Measurements from ENCODE around the gene SHISA8. TPM values are rescaled to one million over a fixed set of nuclear protein-coding genes. Genes with fewer than 3 reads are reported as not detected.

The SHISA8 gene
- polyA plus RNA-seq, 1 donor from 2014 or later, result 1.7 TPM

DNA sequence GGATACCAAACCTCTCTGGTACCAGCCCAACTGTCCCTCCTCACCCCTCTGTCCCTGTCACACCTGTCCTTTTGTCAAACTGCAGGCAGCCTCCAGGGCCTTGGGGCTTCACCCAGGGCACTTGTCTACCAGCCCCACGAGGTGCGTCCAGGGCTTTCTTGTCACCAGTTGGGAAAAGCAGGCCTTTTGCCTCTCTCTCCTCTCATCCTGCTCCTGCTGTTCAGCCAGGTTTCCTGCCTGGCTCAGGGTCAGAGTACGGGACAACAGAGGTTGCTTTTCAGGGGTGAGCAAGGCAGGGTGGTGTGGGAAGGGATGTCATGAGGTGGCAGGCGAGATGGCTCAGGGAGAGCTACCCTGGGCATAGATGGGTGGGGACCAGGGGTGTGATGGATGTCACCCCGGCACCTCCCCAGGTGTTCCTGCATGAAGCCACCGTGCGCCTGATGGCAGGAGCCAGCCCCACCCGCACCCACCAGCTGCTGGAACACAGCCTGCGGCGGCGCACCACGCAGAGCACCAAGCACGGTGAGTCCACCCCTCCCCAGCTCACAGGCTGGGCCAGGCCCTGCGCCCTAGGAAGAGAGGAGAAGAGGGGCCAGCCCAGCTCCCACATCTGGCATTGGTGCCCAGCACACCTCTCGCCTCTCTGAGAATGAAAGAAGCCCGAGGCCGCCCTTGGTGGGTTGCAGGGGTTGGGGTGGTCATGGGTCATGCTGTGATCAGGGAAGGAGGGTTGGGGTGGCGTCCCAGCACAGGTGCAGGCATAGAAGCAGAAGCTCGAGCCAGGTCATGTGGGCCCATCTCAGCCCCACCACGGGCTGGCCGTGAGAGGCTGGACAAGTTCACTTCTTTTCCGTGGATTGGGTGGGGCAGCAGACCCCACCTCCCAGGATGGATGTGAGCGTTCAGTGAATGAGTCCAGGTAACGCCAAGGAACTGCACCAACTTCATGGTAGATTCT lies 10.1 kb downstream of the SHISA8 start:
- Mint-ChIP-seq H3K27me3 (peaks cover 1% of the 10 kb centered on the region), H3K4me1 (peaks cover 9 to 14% (median 14%) of the 10 kb centered on the region in 3 donors), H3K36me3 (peaks cover 6% of the 10 kb centered on the region), H3K27ac (peak overlapping the region; percentile 35 to 80 (median 75)), H3K4me3 (no peak overlapping the region), H3K9me3 (no peaks in the 10 kb centered on the region)

DNA sequence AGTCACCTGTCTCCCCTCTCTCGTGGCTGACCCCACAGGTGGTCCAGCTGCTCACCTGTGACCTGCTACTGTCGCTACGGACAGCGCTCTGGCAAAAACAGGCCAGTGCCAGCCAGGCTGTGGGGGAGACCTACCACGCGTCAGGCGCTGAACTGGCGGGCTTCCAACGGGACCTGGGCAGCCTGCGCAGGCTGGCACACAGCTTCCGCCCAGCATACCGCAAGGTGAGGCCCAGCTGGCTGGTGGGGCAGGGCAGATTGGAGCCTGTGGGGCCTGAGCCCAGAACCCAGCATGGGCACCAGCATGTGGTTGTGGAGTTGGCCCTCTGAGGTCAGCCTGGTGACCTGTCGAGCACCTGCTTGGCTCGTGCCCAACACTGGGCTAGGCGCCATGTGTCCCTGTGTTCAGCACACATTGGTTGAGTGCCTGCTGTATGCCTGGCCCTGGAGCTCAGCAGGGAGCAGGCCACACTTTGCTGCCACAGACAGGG lies 11.9 kb downstream of the SHISA8 start:
- no peaks in the 10 kb centered on the region for H3K27me3 Mint-ChIP-seq
- peaks cover 0 to 3% (median 2%) of the 10 kb centered on the region in 3 donors for H3K4me1 Mint-ChIP-seq
- peak overlapping the region in 1 of 3 donors; percentile 81 for H3K27ac Mint-ChIP-seq

DNA sequence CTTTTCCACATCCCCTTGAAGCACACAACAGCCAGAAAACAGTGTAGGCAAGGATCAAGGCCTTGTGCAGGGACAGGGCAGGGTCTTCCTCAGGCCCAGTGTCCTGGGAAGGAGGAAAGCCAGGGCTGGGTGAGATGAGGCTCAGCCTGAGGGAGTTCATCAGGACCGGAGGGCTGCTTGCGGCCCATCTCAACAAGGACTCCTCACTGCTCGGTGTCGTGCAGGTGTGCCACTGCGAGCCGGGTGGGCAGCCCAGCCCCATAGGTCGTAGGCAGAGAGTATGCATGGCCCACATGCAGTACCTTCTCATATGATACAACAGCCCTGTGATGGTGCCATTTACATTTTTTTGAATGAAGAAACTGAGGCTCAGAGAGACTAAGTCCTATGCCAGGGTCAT lies 12.9 kb downstream of the SHISA8 start:
- Mint-ChIP-seq H3K9me3 (no peaks in the 10 kb centered on the region), H3K4me3 (peak overlapping the region in 1 of 4 donors; percentile 55), H3K36me3 (peaks cover 3% of the 10 kb centered on the region), H3K4me1 (peaks cover 0 to 3% (median 2%) of the 10 kb centered on the region in 3 donors), H3K27me3 (no peaks in the 10 kb centered on the region), H3K27ac (peak overlapping the region; percentile 71 to 86 (median 85))

More for the DNA sequence above, 11.9 kb downstream of the SHISA8 start:
- Mint-ChIP-seq H3K4me3 (no peak overlapping the region), H3K9me3 (no peaks in the 10 kb centered on the region), H3K36me3 (peaks cover 4% of the 10 kb centered on the region)

DNA sequence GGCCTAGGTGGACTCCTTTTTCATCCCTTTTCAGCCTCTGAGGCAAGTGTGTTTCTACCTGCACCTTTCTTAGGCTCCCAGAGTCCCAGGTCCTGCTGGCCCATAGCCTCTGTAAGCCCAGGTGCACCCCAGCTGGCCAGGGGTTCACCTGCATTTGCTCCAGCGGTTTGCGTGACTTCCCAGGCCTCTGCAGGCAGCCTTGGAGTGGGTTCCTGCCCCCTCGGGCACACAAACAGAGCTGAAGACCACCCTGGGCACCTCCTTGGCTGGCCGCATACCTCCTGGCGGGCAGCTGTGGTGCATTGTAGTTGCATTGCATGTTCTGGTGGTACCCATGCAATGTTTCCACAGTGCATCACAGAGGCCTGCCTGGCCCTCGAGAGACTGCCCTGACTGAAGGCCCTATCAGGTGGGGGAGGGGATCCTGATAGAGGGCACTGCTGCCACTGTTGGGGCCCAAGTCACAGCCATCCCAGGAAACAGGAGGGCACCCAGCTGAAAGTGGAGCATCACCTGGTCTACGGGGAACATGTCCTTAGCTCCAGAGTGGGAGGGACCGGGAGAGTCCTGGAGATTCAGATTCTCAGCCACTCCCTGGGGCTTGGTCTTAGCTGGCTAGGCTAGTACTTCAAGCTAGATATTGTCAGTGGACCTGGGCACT lies 14.1 kb downstream of the SHISA8 start:
- peak overlapping the region in 1 of 4 donors; percentile 17 for H3K4me3 Mint-ChIP-seq
- H3K4me1 Mint-ChIP-seq, result peaks cover 0 to 3% (median under 1%) of the 10 kb centered on the region in 3 donors
- peaks cover 2% of the 10 kb centered on the region for H3K36me3 Mint-ChIP-seq
- H3K27me3 Mint-ChIP-seq, result no peaks in the 10 kb centered on the region
- H3K9me3 Mint-ChIP-seq, result no peaks in the 10 kb centered on the region
- peak overlapping the region in 1 of 3 donors; percentile 35 for H3K27ac Mint-ChIP-seq

DNA sequence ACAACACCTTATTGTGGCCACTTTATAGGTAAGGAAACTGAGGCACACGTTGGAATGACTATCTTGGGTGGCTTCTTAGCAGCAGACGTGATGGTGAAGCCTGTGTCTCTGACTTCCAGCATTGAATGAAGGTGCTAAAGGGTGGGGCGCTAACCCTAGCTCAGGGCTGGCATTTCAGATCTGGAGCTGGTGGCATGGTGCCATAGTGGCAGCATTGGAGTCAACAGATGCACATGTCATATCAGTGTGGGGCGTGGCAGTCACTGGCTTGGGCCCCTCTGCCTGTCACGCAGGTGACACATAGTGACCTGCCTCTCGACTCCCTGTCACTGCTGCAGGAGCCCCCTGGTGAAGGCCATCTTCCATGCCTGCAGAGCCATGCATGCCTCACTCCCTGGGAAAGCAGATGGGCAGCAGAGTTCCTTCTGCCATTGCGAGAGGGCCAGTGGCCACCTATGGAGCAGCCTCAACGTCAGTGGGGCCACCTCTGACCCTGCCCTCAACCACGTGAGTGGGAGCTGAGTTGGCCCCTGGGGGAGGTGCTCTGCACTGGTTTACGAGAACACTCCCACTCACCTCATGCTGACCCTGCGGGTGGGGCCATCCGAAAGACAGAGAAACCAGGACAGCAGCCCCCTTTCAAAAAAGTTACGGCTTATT lies 14.8 kb downstream of the SHISA8 start:
- H3K27me3 Mint-ChIP-seq, result no peaks in the 10 kb centered on the region
- H3K9me3 Mint-ChIP-seq, result no peaks in the 10 kb centered on the region
- H3K4me3 Mint-ChIP-seq, result peak overlapping the region in 2 of 4 donors; percentile 8 to 45
- peaks cover 0 to 3% (median 0%) of the 10 kb centered on the region in 3 donors for H3K4me1 Mint-ChIP-seq
- no peaks in the 10 kb centered on the region for H3K36me3 Mint-ChIP-seq
- H3K27ac Mint-ChIP-seq, result peak overlapping the region in 2 of 3 donors; percentile 45 to 73

DNA sequence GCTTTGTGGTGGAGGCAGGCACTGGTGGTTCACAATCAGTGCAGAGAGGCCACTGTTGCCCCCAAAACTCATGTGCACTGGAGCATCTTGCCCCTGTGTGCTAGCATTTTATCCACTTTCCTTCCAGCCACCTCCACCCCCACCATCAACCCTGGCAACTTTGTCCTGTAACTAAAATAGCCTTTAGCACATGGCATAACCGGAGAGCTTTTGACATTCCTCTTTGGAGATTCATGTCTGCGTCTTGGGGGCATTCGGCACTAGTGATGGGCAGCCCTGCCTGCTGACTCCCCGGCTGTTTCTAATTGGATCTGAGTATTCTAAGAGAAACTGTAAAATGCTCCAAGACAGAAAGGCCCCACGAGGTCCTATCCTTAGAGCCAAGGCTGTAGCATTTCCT lies 15.8 kb downstream of the SHISA8 start:
- Mint-ChIP-seq H3K4me1 (peaks cover 0 to 3% (median 0%) of the 10 kb centered on the region in 3 donors), H3K27me3 (no peaks in the 10 kb centered on the region), H3K36me3 (no peaks in the 10 kb centered on the region), H3K9me3 (no peaks in the 10 kb centered on the region), H3K4me3 (no peak overlapping the region), H3K27ac (peak overlapping the region in 2 of 3 donors; percentile 45 to 73)

DNA sequence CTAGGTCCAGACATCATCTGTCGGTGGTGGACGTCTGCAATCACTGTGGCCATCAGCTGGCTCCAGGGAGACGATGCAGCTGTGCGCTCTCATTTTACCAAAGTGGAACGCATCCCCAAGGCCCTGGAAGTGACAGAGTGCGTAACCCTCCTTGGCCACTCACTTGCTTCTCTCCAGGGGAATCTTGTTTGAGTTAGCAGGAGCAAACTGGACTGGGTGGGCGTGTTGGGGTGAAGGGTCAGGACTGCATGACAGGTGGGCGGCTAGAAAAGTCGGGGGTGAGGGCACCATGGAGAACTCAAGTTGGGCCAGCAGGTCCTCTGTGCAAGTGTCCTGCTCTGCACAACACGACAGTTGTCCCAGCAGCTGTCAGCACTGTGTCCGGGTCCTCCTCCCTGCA lies 16.2 kb downstream of the SHISA8 start:
- Mint-ChIP-seq H3K27ac (peak overlapping the region in 1 of 3 donors; percentile 45), H3K4me3 (no peak overlapping the region), H3K4me1 (peaks cover 0 to 3% (median 0%) of the 10 kb centered on the region in 3 donors), H3K9me3 (no peaks in the 10 kb centered on the region), H3K36me3 (no peaks in the 10 kb centered on the region), H3K27me3 (no peaks in the 10 kb centered on the region)

DNA sequence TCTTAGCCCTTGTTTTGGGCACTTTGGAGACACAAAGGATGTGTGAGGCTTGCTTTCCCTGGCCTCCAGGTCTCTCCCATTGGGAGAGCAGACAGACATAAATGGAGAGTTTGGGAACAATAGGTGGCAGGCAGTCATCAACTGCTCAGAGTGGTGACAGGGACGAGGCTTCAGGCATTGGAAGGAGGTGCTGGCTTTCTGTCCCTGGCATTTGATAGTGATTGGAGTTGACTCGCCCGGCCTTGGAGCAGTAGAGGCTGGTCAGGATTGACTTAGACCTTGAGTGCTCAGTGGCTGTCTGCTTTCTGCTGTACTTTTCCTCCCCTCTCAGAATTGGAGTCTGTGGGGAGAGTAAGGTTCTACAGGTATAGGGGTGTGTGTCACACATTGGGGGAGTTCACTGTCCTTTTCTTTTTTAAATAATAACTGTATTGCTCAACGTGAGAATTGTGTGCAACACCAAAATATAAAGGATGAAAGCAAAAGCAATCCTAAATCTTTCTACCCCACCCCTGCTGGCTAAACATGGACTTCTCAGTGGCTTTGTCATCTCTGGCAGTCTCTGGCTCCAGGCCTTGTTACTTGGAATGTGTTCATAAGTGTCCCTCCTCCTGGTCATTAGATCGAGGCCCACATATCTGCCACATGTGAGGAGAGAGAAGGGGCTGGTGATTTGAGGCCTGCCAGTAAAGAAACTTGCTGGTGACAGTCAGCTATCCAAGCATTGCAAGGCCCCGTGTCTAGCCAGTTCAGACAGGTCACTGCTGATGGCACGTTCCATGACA lies 21.1 kb downstream of the SHISA8 start:
- Mint-ChIP-seq H3K4me1 (peaks cover 5 to 11% (median 11%) of the 10 kb centered on the region in 3 donors), H3K4me3 (no peak overlapping the region), H3K27ac (no peak overlapping the region), H3K36me3 (peaks cover 5% of the 10 kb centered on the region), H3K27me3 (no peaks in the 10 kb centered on the region), H3K9me3 (no peaks in the 10 kb centered on the region)

DNA sequence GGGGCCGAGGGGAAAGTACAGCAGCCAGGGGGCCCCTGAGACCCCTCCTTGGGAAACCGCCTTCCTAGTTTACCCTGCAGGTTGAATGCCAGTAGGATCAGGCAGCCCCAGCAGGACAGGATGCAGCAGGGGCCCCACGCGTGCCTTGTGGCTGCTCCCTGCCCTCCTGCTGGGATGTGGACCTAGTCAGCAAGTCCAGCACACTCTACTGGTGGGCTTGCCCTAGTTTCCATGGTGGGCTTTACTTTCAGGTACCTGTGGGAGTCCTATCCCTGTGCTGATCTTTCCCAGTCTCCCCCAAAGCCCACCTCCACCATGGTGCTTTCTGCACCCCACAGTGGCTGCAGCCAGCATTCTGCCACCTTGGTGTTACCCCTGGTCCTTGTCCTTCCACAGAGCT lies 22.2 kb downstream of the SHISA8 start:
- Mint-ChIP-seq H3K27ac (peak overlapping the region in 1 of 3 donors; percentile 64), H3K4me3 (peak overlapping the region in 1 of 4 donors; percentile 60), H3K4me1 (peaks cover 16 to 22% (median 22%) of the 10 kb centered on the region in 3 donors), H3K9me3 (no peaks in the 10 kb centered on the region), H3K36me3 (peaks cover 5% of the 10 kb centered on the region), H3K27me3 (no peaks in the 10 kb centered on the region)

DNA sequence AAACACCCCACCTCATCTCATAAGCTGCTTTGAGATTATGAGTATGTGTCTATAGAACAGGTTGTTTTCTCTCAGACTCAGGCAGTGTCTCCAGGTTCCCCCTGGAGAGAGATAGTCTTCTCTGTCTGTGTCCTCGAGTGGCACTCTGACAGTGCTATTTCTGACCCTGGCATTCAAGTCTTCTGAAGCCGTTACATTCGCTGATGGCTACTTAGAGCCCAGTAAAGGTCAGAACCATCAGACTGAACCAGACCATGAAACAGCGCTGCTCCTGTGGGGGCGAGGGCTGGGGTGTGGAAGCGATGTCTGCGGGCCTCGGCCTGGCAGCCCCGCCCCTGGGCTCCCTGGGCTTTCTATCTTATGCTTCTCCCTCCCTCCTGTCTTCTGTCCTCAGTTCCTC lies 23.5 kb downstream of the SHISA8 start:
- no peaks in the 10 kb centered on the region for H3K9me3 Mint-ChIP-seq
- H3K4me1 Mint-ChIP-seq, result peaks cover 22 to 34% (median 30%) of the 10 kb centered on the region in 3 donors
- H3K27ac Mint-ChIP-seq, result no peak overlapping the region
- peaks cover 5% of the 10 kb centered on the region for H3K36me3 Mint-ChIP-seq
- no peaks in the 10 kb centered on the region for H3K27me3 Mint-ChIP-seq
- no peak overlapping the region for H3K4me3 Mint-ChIP-seq

GRCh38 chr22:41888627-41889200 lies 26.2 kb downstream of the SHISA8 start:
- Mint-ChIP-seq H3K4me1 (peaks cover 33 to 52% (median 52%) of the 10 kb centered on the region in 3 donors), H3K36me3 (peaks cover 7% of the 10 kb centered on the region), H3K4me3 (peak overlapping the region; percentile 28 to 88 (median 54)), H3K9me3 (no peaks in the 10 kb centered on the region), H3K27ac (peak overlapping the region; percentile 92 to 96 (median 92)), H3K27me3 (no peaks in the 10 kb centered on the region)

- H3K4me3 Mint-ChIP-seq, result peak overlapping the region in 3 of 4 donors; percentile 10 to 64 (median 43)
Observed at GRCh38 chr22:41885516-41885915, 29.4 kb downstream of the SHISA8 start.

DNA sequence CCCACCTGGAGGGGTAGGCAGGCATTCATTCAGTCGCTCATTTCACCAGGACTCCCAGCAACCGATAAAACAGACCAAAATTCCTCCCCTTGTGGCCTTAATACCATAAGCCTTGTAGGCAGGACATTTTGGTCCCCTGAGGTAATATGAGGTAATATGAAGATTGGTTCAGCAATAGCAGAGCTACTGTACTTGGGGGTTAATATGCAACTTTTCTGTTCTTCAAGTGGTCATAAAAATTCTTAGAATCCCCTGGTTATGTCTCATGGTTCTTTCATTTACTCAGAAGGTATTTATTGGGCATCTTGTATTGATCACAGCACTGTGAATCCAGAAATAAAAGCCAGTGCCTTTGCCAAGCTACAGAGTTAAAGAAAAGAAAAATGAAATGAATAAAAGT lies 29.8 kb downstream of the SHISA8 start:
- peaks cover 35 to 69% (median 62%) of the 10 kb centered on the region in 3 donors for H3K4me1 Mint-ChIP-seq
- H3K36me3 Mint-ChIP-seq, result peaks cover 8% of the 10 kb centered on the region
- H3K4me3 Mint-ChIP-seq, result peak overlapping the region in 3 of 4 donors; percentile 10 to 64 (median 43)
- no peaks in the 10 kb centered on the region for H3K27me3 Mint-ChIP-seq
- H3K9me3 Mint-ChIP-seq, result no peaks in the 10 kb centered on the region
- H3K27ac Mint-ChIP-seq, result peak overlapping the region; percentile 87 to 92 (median 91)

More at GRCh38 chr22:41885516-41885915, 29.4 kb downstream of the SHISA8 start:
- Mint-ChIP-seq H3K27ac (peak overlapping the region; percentile 87 to 92 (median 91)), H3K27me3 (no peaks in the 10 kb centered on the region), H3K4me1 (peaks cover 35 to 72% (median 63%) of the 10 kb centered on the region in 3 donors), H3K36me3 (peaks cover 11% of the 10 kb centered on the region), H3K9me3 (no peaks in the 10 kb centered on the region)
